Stimulated activated CD4-positive, alpha-beta T cell treated with anti-CD3 and anti-CD28 coated beads, Interleukin-12 subunit alpha, Interleukin-12 subunit beta, amount 100 ng/mL, for 24 hours (primary cell): Measurements from ENCODE around the gene IFNAR1.
"Not testable (repeated sequence)": the region's sequence is repeated elsewhere in the genome, so short reads cannot be mapped to it uniquely, and the experiment has no call there.

Source experiments
- DNase-seq, 2 experiments: peaks; one replicate each; pipeline ENCODE4 v3.0.0-alpha.2; 2020; ENCODE audit warnings: low read depth in 2 of 2

Gene IFNAR1

GRCh38 chr21:33345751-33346238 is 21.0 kb downstream of the IFNAR1 start:
- DNase-seq = no peak

GRCh38 chr21:33348706-33349105 is 23.9 kb downstream of the IFNAR1 start:
- DNase-seq = no peak

- no peak for DNase-seq
These were observed 25.9 kb downstream of the IFNAR1 start for GRCh38 chr21:33350676-33351075.

GRCh38 chr21:33355355-33355754 is 30.6 kb downstream of the IFNAR1 start:
- DNase-seq = no peak

GRCh38 chr21:33355996-33356395 is 31.2 kb downstream of the IFNAR1 start:
- no peak for DNase-seq

- no peak for DNase-seq
These were observed 32.4 kb downstream of the IFNAR1 start for GRCh38 chr21:33357177-33357576.

GRCh38 chr21:33359446-33359845 is 34.7 kb downstream of the IFNAR1 start:
- DNase-seq = no peak

GRCh38 chr21:33360281-33360680 is 35.5 kb downstream of the IFNAR1 start:
- no peak for DNase-seq

GRCh38 chr21:33360881-33361602 is 36.3 kb downstream of the IFNAR1 start:
- DNase-seq = peak; percentile 73 to 92

GRCh38 chr21:33362044-33362555 is 37.3 kb downstream of the IFNAR1 start:
- peak in 1 of 2 experiments; percentile 19 for DNase-seq

GRCh38 chr21:33363911-33364609 is 39.3 kb downstream of the IFNAR1 start:
- not testable (repeated sequence) for DNase-seq

GRCh38 chr21:33364830-33365229 is 40.1 kb downstream of the IFNAR1 start:
- DNase-seq = no peak

GRCh38 chr21:33367309-33367973 is 42.7 kb downstream of the IFNAR1 start:
- DNase-seq = no peak

- DNase-seq = no peak
These were observed 43.4 kb downstream of the IFNAR1 start for GRCh38 chr21:33368124-33368523.

GRCh38 chr21:33368576-33368975 is 43.8 kb downstream of the IFNAR1 start:
- DNase-seq = no peak

GRCh38 chr21:33369586-33369985 is 44.8 kb downstream of the IFNAR1 start:
- DNase-seq = no peak

GRCh38 chr21:33370305-33370704 is 45.5 kb downstream of the IFNAR1 start:
- no peak for DNase-seq

GRCh38 chr21:33371366-33371765 is 46.6 kb downstream of the IFNAR1 start:
- DNase-seq = no peak

GRCh38 chr21:33372582-33372981 is 47.8 kb downstream of the IFNAR1 start:
- no peak for DNase-seq

- DNase-seq = no peak
These were observed 48.7 kb downstream of the IFNAR1 start for GRCh38 chr21:33373451-33373850.

- no peak for DNase-seq
These were observed 49.3 kb downstream of the IFNAR1 start for GRCh38 chr21:33374080-33374449.

GRCh38 chr21:33374450-33375096 is 49.8 kb downstream of the IFNAR1 start:
- peak in 1 of 2 experiments; percentile 40 for DNase-seq
